WTC11 (cell line): ENCODE data around the gene KDM6B. TPM values are rescaled to one million over a fixed set of nuclear protein-coding genes. Genes with fewer than 3 reads are reported as not detected.

ENCODE experiments used
- ATAC-seq: fragments of 200-7000 bp; cut with Tn5 transposase; 2 replicates; pipeline ENCODE4 v1.10.0; 2021; ENCODE audit warnings: mild to moderate bottlenecking, moderate library complexity
- CTCF ChIA-PET: fragments of 300-600 bp; sonication (Branson Sonifier 250); formaldehyde crosslinking; loops from one replicate; lab custom pipeline; 2021; ENCODE audit warnings: antibody characterized with exemption; lab: Charles Lee
- POLR2A ChIA-PET: fragments of 350-600 bp; sonication (Branson Sonifier 250); formaldehyde crosslinking; loops from one replicate; lab custom pipeline; 2021; ENCODE audit warnings: antibody characterized with exemption; lab: Charles Lee
- DNase-seq: peaks from one replicate; pipeline ENCODE4 v3.0.0; 2021; ENCODE audit warnings: low spot score
- H3K27ac Mint-ChIP-seq: 2 replicates; pipeline ENCODE4 v1.8.0; 2021; ENCODE audit warnings: mixed read lengths
- H3K27me3 Mint-ChIP-seq: 2 replicates; pipeline ENCODE4 v1.8.0; 2021; ENCODE audit warnings: low read depth, mild to moderate bottlenecking, moderate library complexity, mixed read lengths
- H3K36me3 Mint-ChIP-seq: 2 replicates; pipeline ENCODE4 v1.8.0; 2021; ENCODE audit warnings: mixed read lengths
- H3K4me1 Mint-ChIP-seq: 2 replicates; pipeline ENCODE4 v1.8.0; 2022; ENCODE audit warnings: mixed read lengths
- H3K4me3 Mint-ChIP-seq: 2 replicates; pipeline ENCODE4 v1.8.0; 2021; ENCODE audit warnings: mild to moderate bottlenecking, moderate library complexity, mixed read lengths
- H3K9me3 Mint-ChIP-seq: 2 replicates; pipeline ENCODE4 v1.8.0; 2021; ENCODE audit warnings: mixed read lengths
- AFF4 ChIP-seq: sonication (generic); formaldehyde crosslinking; IDR thresholded peaks from 2 replicates; pipeline ENCODE4 v1.8.1; 2023; ENCODE audit warnings: mild to moderate bottlenecking, missing genetic modification reagents, borderline replicate concordance
- CBFB ChIP-seq: sonication (generic); formaldehyde crosslinking; IDR thresholded peaks from 2 replicates; pipeline ENCODE4 v1.8.1; 2022; ENCODE audit warnings: mild to moderate bottlenecking, low read depth, missing genetic modification reagents
- CDX4 ChIP-seq: fragments of 250-450 bp; sonication (Bioruptor Pico); IDR thresholded peaks from 2 replicates; pipeline ENCODE4 v1.9.0; 2021; ENCODE audit warnings: moderate library complexity, mild to moderate bottlenecking, inconsistent platforms, borderline replicate concordance
- GRHL2 ChIP-seq: fragments of 250-450 bp; sonication (Bioruptor Pico); IDR thresholded peaks from 2 replicates; pipeline ENCODE4 v1.8.0; 2022; ENCODE audit warnings: mild to moderate bottlenecking, moderate library complexity; ENCODE audit not compliant: insufficient replicate concordance, severe bottlenecking
- GTF2I ChIP-seq: fragments of 250-450 bp; sonication (Bioruptor Pico); conservative IDR thresholded peaks from 2 replicates; pipeline ENCODE4 v1.4.0; 2021; ENCODE audit warnings: mild to moderate bottlenecking
- HMGA2 ChIP-seq: fragments of 250-450 bp; sonication (Bioruptor Pico); IDR thresholded peaks from 2 replicates; pipeline ENCODE4 v1.4.0; 2021; ENCODE audit warnings: mild to moderate bottlenecking, moderate library complexity
- MYBL2 ChIP-seq: sonication (generic); formaldehyde crosslinking; IDR thresholded peaks from 2 replicates; pipeline ENCODE4 v1.8.1; 2023; ENCODE audit warnings: mild to moderate bottlenecking, moderate library complexity, missing genetic modification reagents
- PREB ChIP-seq: sonication (generic); formaldehyde crosslinking; IDR thresholded peaks from 2 replicates; pipeline ENCODE4 v1.8.1; 2022; ENCODE audit warnings: mild to moderate bottlenecking, missing genetic modification reagents, moderate library complexity, borderline replicate concordance
- SMAD4 ChIP-seq: sonication (generic); formaldehyde crosslinking; IDR thresholded peaks from 2 replicates; pipeline ENCODE4 v1.8.0; 2022; ENCODE audit warnings: mild to moderate bottlenecking, missing genetic modification reagents
- SP1 ChIP-seq: sonication (generic); formaldehyde crosslinking; conservative IDR thresholded peaks from 2 replicates; pipeline ENCODE4 v1.8.1; 2022; ENCODE audit warnings: missing genetic modification reagents
- ZBTB21 ChIP-seq: sonication (generic); formaldehyde crosslinking; IDR thresholded peaks from 2 replicates; pipeline ENCODE4 v1.8.1; 2023; ENCODE audit warnings: mild to moderate bottlenecking, missing genetic modification reagents, borderline replicate concordance
- ZBTB43 ChIP-seq: sonication (generic); formaldehyde crosslinking; IDR thresholded peaks from 2 replicates; pipeline ENCODE4 v1.8.1; 2023; ENCODE audit warnings: mild to moderate bottlenecking, missing genetic modification reagents
- ZNF232 ChIP-seq: sonication (generic); formaldehyde crosslinking; IDR thresholded peaks from 2 replicates; pipeline ENCODE4 v1.8.0; 2022; ENCODE audit warnings: mild to moderate bottlenecking, missing genetic modification reagents
- ZNF512 ChIP-seq: sonication (generic); formaldehyde crosslinking; IDR thresholded peaks from 2 replicates; pipeline ENCODE4 v1.8.1; 2022; ENCODE audit warnings: missing genetic modification reagents, borderline replicate concordance
- ZNF671 ChIP-seq: fragments of 250-450 bp; sonication (Bioruptor Pico); IDR thresholded peaks from 2 replicates; pipeline ENCODE4 v1.8.0; 2021; ENCODE audit warnings: mild to moderate bottlenecking
- total RNA-seq: library from RNA; stranded (reverse); gene quantifications from 3 replicates; pipeline ENCODE4 v1.2.3, GENCODE V29; 2021
- TF ChIP-seq, protein P1 (sequence below): fragments of 250-450 bp; sonication (Bioruptor Pico); IDR thresholded peaks from 2 replicates; pipeline ENCODE4 v1.9.0; 2021; ENCODE audit warnings: mild to moderate bottlenecking

The KDM6B gene
- total RNA-seq, 1 experiment from 2014 or later = 13.2 TPM

GRCh38 chr17:7830616-7831015 lies 3.4 kb upstream of the KDM6B start:
- Mint-ChIP-seq H3K9me3 (no peaks in the 10 kb centered on the region), H3K27me3 (peaks cover 66% of the 10 kb centered on the region), H3K27ac (no peak overlapping the region), H3K36me3 (no peaks in the 10 kb centered on the region), H3K4me3 (no peak overlapping the region), H3K4me1 (peaks cover 12% of the 10 kb centered on the region)
- DNase-seq = no peak
- ChIA-PET CTCF (no interaction called here), POLR2A (no interaction called here)
- TF ChIP-seq SP1 (CRISPR knock-in tag) = no peak
- TF ChIP-seq ZNF512 (CRISPR knock-in tag) = no peak
- TF ChIP-seq ZBTB21 (CRISPR knock-in tag) = no peak
- TF ChIP-seq ZNF671 (CRISPR knock-in tag) = no peak
- TF ChIP-seq CBFB (CRISPR knock-in tag) = no peak
- TF ChIP-seq, protein P1, sequence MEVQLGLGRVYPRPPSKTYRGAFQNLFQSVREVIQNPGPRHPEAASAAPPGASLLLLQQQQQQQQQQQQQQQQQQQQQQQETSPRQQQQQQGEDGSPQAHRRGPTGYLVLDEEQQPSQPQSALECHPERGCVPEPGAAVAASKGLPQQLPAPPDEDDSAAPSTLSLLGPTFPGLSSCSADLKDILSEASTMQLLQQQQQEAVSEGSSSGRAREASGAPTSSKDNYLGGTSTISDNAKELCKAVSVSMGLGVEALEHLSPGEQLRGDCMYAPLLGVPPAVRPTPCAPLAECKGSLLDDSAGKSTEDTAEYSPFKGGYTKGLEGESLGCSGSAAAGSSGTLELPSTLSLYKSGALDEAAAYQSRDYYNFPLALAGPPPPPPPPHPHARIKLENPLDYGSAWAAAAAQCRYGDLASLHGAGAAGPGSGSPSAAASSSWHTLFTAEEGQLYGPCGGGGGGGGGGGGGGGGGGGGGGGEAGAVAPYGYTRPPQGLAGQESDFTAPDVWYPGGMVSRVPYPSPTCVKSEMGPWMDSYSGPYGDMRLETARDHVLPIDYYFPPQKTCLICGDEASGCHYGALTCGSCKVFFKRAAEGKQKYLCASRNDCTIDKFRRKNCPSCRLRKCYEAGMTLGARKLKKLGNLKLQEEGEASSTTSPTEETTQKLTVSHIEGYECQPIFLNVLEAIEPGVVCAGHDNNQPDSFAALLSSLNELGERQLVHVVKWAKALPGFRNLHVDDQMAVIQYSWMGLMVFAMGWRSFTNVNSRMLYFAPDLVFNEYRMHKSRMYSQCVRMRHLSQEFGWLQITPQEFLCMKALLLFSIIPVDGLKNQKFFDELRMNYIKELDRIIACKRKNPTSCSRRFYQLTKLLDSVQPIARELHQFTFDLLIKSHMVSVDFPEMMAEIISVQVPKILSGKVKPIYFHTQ (CRISPR knock-in tag) = no peak
- no peak for TF ChIP-seq GTF2I
- no peak for TF ChIP-seq ZBTB43 (CRISPR knock-in tag)
- TF ChIP-seq SMAD4 = no peak
- TF ChIP-seq GRHL2 (CRISPR knock-in tag) = no peak
- TF ChIP-seq AFF4 (CRISPR knock-in tag) = no peak
- TF ChIP-seq MYBL2 (CRISPR knock-in tag) = no peak
- no peak for TF ChIP-seq HMGA2
- TF ChIP-seq PREB (CRISPR knock-in tag) = no peak
- TF ChIP-seq CDX4 (CRISPR knock-in tag) = no peak
- TF ChIP-seq ZNF232 = no peak
- ATAC-seq = no peak
